HG03354 (cell line): ENCODE data around the gene ADA.
"Not testable (repeated sequence)": the region's sequence is repeated elsewhere in the genome, so short reads cannot be mapped to it uniquely, and the experiment has no call there.

Experiments
- ATAC-seq: cut with Tn5 transposase; IDR thresholded peaks from one replicate; pipeline ENCODE4 v1.9.1; 2021; ENCODE audit warnings: mild to moderate bottlenecking; ENCODE audit not compliant: unreplicated experiment, poor library complexity, severe bottlenecking

The ADA gene

DNA sequence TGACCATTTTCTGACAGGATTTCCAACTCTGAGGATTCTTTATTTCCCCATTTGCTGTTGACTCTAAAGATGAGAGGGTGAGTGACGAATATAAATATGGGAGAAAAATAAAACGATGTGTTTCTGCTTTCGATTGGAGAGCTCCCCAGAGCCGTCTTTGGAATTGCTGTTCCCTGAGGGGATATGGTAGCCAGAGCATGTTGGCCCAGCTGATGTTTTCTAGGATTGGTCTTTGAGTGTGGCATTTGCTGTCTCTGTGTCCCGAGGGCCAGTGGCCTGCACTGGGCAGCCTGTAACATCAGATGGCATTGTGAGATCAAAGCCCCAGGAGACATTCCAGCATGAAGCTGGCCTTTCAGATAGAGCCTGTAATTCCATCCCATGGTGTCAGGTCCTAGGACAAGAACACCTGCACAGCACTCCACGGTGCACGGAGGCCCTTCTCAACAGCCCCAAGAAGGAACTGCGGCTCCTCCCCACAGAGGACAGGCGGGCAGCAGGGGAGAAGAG, 42.4 kb downstream of the ADA start:
- no peak for ATAC-seq

GRCh38 chr20:44606725-44607441, 44.6 kb downstream of the ADA start:
- ATAC-seq: no peak

GRCh38 chr20:44603327-44603726, 48.2 kb downstream of the ADA start:
- no peak for ATAC-seq

- ATAC-seq: no peak
These were observed 49.7 kb downstream of the ADA start for GRCh38 chr20:44601801-44602204.

- ATAC-seq: no peak
These were observed 50.2 kb downstream of the ADA start for GRCh38 chr20:44601236-44601671.

GRCh38 chr20:44600758-44601201, 50.7 kb downstream of the ADA start:
- no peak for ATAC-seq

DNA sequence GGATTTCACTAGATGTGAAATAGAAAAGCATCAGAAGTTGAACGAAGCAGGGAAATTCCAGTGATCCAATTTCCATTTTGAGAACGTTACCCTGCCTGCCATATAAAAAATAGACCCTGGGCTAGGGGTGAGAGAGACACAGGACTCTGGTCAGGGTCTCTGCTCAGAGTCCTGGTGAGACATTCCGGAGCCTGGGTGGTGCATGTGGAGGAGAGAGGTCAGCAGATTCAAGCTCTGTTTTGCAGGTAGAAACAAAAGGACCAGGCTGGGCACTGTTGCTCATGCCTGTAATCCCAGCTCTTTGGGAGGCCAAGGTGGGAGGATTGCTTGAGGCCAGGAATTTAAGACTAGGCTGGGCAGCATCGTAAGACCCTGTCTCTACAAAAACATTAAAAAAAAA, 51.2 kb downstream of the ADA start:
- ATAC-seq: no peak

DNA sequence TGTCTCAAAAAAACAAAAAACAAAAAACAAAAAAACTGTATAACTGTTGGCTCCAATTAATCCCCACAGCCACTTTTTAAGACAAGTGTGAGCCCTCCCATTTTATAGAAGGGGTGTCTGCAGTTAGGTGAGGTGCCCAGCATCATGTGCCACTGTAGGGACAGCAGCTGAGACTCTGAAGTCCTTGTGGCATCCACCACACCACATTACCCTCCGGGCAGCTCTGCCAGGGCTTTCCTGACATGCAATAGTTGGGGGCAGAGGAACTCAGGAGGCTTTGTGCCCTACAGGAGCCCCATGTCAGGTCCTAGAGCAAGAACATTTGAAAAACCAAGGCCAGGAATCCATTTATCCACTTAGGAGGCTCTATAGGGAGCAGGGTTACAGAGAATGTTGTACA, 51.8 kb downstream of the ADA start:
- no peak for ATAC-seq

DNA sequence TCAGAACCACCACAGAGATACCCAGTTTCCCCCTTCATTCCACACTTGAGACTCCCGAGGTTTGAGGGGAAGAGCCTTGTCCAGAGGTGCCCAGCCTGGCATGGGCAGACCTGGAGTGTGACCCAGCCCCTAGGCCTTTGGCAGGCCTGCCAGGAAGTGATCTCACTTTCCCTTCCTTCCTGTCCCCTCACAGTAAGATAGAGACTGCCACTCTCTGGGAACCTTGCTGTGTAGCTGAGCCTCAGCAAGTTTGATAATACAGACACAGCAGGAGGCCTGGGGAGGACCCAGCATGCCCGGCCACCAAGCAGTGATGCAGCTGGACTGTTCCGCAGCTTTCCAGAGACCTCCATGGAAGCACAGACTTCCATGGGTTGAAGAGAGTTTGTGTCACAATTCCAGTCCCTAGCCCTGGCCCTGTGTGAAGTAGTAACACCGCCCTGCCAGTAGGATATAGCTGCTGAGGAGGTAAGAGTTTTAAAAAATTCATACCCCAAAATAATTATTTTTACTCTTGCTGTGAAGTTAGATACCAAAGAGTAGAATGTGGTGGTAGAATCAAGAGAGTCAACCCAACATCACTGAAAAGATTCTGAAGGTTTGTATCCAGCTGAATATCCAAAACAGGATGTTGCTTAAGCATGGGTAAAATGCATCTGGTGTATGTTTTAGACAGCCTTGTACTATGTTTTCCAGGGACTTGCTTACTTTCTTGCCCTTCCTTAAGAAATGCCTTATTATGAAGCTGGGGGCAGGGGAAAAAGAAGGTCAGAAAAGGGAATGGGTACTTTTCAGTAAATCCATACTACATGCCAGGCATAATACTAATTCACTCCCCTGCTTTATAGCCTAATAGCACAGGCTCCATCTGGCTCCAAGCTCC, 52.8 kb downstream of the ADA start:
- ATAC-seq: no peak

GRCh38 chr20:44597930-44598329, 53.6 kb downstream of the ADA start:
- no peak for ATAC-seq

DNA sequence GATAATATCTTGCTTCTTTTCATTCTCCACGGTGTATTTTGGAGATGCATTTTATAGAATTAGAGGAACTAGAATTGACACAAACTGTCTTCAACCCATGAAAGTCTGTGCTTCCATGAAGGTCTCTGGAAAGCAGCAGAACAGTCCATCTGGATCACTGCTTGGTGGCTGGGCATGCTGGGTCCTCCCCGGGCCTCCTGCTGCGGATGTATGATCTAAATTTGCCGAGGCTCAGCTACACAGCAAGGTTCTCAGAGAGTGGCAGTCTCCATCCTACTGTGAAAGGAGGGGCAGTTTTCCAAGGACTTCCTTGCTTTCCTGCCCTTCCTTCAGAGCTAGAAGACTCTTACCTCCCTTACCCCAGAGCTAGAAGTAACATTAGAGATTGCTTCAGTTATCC, 54.0 kb downstream of the ADA start:
- no peak for ATAC-seq

GRCh38 chr20:44596876-44597275, 54.6 kb downstream of the ADA start:
- no peak for ATAC-seq

GRCh38 chr20:44596010-44596409, 55.5 kb downstream of the ADA start:
- no peak for ATAC-seq

DNA sequence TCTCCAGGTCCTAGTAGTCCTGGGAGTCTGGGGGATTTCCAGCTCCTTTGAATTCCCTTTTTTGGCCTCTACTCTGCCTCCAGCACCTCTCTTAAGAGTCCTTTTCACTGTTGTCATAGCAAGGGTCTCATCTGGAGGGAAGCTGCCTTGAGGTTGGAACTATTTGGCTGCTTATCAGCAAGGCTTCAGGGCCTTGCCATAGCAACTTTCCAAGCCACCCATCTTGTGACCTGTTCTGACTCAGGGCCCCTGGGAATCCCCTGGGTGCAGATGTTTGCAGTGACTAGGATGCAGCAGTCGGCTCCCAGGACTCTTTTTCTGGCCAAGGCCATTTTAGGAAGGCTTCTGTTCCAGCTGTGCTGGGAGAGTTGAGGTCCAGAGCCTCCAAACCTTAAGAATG, 56.8 kb downstream of the ADA start:
- ATAC-seq: peak; percentile 50

DNA sequence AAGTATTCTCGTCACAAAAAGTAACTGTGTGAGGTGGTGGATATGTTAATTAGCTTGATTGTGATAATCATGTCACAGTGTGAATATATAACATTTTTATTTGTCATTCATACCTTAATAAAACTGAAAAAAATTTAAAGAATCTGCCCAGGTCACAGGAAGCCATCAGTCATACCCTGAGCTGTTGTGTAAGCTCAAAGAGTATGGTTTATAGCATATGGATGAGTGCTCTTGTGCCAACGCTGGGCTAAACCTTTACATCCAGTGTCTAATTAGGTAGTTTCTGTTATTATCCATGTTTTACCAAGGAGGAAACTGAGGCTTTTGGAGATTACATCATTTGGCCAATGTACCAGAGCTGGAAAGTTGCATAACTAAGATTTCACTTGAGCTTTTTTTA, 57.7 kb downstream of the ADA start:
- no peak for ATAC-seq

DNA sequence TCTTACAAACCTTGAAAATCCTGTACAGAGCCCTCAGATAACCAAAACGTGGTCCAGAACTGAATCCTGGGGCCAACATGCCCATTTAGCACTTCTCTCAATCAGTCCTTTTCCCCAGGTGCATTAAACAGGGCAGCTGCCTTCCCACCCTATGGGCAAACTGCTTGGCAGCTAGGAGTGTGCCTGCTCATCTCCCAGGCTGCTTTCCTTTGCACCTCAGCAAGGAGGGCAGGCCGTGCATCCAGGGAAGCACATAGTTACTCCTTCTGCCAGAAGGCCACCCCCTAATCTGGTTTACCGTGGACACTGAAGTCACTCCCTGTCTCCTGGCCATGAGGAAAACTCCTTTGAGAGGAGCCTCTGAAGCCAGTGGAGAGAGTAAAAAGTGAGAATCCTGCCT, 59.1 kb downstream of the ADA start:
- ATAC-seq: no peak

- ATAC-seq: no peak
These were observed 60.3 kb downstream of the ADA start for GRCh38 chr20:44590980-44591778.

DNA sequence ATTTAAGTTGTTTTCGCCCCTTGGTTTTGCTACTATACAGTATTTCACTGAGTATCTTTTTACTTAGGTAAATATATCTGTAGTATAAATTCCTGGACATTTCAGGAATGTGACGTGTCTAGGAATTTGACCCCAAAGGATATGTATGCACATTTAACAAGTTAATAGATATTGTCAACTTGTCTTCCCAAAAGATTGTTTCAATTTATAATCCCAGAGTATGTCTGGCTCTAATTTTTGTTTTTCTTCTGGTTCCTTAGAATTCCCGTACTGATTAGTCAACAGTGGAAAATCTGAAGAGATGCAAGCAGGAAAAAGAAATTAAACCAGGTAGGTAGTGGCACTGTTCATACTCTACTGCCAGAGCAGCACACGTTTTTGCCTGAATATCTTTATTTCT, 62.0 kb downstream of the ADA start:
- ATAC-seq: no peak

DNA sequence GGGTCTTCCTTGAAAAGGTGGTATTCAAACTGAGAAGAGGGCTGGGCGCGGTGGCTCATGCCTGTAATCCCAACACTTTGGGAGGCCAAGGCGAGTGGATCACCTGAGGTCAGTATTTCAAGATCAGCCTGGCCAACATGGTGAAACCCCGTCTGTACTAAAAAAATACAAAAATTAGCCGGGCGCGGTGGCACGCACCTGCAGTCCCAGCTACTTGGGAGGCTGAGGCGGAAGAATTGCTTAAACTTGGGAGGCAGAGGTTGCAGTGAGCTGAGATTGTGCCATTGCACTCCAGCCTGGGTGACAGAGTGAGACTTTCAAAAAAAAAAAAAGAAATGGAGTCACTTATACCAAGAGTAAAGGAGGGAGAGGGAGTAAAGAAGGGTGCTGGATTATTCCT, 63.2 kb downstream of the ADA start:
- ATAC-seq: not testable (repeated sequence)
